GM19324 (cell line): Measurements from ENCODE around the gene F8A3.
"Not testable (repeated sequence)": the region's sequence is repeated elsewhere in the genome, so short reads cannot be mapped to it uniquely, and the experiment has no call there.

ENCODE experiments used
- ATAC-seq: cut with Tn5 transposase; IDR thresholded peaks from one replicate; pipeline ENCODE4 v1.9.1; 2021; ENCODE audit warnings: mild to moderate bottlenecking, moderate library complexity; ENCODE audit not compliant: unreplicated experiment, low FRiP score

F8A3 gene

DNA sequence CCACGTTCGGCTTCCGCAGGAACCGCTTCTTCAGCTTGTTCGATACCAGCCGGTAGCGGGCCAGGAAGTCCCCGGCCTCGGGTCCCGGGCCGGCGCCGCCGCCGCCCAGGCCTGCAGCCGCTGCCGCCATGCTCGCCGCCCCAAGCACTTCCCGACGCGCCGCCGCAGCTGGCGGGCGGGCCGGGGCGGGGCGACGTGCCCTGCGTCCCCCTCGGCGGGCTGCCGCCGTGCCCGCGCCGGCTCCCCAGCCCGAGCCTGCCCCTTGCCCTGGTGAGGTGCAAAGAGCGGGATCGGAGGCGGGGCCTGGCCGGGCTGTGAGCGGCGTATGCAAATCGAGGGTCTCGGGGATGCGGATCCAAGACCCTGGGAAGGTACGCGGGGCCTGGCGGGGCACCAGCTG lies at the start of gene F8A3:
TSS of gene F8A3 (minus strand) at position 150 of the 400 bp plus-strand sequence. CDS start at position 130, 20 bp downstream.
- ATAC-seq = peak; percentile 88

DNA sequence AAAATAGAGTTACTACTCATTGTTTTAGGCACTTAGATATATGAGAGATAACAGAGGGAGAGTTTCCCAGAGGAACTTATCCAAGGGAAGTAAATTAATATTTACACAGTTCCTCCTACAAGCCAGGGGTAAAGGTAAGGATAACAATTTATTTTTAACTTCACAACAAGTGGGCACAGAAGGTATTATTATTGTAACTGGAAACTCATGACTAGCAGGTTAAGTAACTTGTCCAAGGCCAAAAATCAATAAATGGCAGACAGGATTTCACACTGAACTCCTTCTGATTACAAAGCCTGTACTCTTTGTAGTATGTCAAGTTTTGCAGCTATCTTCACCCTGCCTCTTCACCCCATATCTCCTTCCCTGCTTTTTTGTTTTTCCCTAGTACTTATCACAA lies 46.9 kb upstream of the F8A3 start:
- no peak for ATAC-seq

DNA sequence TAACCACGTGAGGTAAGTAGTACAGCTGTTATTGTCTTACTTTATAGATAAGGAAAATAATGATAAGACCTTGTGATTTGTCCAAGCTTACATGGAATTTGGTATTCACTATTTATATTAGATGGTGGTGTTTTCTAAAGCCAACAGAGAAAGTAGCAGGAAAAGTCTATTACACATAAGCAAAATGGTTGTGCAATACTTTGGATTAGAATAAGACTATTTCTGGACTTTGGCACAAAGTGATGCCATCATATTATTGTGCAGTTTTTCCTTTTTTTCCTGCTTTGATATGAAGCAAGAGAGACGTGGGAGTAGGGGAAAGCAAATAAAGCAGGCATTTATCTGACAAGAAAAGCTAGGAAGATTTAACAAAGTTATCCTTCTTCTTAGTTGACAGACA lies 36.7 kb upstream of the F8A3 start:
- not testable (repeated sequence) for ATAC-seq

DNA sequence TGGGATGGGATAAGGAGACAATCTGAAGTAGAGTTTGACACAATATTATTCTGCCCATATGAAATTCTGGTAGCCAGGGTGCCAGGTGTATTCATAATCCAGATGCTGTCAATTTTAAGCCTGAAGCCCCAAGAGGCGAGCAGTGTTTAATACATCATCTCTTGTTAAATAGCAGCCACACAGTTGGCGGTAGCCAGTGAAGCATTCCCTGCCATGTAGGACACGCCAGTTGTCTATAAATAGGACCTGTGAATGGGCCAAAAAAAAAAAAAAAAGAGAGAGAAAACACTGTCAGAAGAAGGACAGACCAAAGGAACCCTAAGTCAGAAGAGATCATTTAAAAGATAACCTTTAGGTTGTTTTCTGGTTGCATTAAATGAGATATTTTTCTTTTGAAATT lies 33.0 kb upstream of the F8A3 start:
- not testable (repeated sequence) for ATAC-seq

DNA sequence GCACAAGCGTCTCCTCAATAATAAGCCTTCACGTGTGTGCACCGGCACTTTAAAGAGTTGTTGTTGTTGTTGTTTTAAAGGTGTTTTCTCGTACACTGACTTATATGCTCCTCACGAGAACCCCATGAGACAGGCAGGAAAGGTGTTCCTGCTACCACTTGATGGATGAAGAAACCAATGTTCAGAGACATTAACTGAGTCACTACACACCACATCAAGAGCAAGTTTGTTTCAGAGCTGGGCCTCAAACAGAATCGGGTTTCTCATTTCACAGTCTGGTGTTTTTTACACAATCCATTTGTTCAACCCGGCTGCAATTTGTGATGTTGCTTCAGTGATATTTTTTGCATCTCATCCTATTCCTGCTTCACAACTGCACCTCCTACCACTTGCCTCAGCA lies 18.7 kb upstream of the F8A3 start:
- not testable (repeated sequence) for ATAC-seq

DNA sequence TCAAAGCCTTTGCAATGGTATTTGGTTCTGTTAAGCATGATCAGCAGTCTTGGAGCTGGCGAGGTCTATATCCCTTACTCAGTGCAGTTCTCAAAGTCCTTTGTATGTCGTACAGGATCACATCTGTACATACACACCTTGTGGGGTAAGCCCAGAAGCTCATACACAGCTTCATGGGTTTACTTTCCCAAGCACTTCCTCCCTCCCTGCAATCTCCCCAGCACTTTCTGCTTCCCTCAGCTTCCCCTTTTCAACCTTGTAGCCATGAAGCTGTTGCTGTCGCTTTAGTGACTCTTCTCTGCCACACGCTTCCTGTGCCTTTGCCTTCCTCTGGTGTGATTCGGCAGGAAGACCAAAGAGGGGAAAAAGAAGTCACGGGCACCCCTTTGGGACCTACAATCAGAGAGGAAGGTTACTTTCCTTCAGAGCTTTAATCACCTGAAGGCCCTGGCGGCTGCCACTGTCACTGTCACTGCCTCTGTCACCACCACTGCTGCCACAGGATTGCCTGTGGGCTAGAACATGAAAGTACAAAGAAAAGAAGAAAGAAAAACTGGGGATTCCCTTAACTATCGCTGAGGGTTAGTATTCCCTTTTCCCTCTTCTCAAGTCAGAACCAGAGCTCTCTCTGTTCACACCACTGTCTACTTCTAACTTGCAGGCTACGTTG lies 8.0 kb upstream of the F8A3 start:
- not testable (repeated sequence) for ATAC-seq

DNA sequence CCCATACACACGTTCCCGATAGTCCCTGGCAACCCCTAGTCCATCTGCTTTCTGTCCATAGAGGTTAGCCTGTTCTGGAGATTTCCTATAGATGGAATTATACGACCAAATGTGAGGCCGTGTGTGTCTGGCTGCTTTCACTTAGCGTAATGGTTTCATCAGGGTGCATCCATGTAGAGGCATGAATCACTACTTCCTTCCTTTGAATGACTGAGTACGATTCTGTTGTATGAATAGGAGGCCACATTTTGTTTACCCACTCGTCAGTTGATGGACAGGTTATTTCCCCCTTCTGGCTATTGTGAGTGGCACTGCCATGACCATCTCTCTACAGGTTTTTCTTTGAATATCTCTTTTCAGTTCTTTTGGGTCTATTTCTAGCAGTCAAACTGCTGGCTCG lies 2.1 kb upstream of the F8A3 start:
- ATAC-seq = not testable (repeated sequence)

DNA sequence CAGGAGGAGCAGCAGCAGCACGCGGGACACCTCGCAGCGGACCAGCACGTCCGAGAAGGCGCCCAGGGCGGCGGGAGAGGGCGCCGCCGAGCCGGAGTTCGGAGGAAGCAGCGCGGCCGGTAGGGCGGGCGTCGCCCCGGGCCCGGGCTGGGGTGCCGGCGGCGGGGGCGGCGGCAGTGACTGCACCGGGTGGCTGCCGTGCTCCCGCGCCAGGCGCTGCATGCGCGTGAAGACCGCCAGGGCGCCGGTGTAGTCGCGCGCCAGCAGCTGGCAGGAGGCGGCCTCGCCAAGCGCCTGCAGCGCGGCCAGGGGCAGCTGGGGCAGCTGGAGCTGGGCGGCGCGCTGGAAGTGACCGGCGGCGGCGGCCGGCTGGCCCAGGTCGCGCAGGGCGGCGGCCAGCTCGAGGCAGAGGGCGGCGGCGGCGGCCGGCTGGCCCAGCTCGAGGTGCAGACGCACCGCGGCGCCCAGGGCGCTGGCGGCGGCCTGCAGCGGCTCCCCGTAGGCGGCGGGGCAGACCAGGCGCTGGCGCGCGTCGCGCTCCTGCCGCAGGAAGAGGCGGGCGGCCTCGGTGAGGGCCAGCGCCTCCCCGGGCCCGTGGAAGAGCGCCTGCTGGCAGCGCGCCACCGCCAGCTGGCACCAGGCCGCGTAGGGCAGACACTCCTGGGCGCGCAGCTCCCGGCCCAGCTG lies 516 bp downstream of the F8A3 start:
- peak; percentile 74 for ATAC-seq

DNA sequence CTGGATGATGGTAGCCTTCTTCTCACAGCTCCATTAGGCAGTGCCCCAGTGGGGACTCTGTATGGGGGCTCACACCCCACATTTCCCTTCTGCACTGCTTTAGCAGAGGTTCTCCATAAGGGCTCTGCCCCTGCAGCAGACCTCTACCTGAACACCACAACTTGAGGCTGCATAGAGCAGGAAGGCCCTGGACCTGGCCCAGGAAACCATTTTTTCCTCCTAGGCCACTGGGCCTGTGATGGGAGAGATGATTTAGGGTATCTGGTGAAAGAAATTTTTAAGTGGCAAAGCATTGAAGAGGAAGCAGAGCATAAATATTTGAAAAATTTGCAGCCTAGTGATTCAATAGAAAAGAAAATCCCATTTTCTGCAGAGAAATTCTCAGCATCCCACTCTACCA lies 17.3 kb downstream of the F8A3 start:
- no peak for ATAC-seq

DNA sequence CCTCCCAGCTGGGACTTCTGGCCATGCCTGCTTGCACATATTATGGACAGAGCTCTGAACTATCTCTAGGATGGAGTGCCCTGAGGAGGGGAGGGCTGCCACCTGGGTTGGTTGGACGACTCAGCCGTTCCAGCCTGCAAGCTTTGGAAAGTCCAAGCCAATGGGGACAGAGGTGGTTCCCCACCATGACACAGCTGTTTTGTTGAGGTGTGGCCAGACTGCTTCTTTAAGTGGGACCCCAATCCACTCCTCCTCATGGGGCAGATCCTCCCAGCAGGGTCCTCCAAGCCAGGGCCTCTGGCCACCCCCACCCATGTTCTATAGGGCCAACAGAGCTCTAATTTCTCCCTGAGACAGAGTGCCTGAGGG lies 22.7 kb downstream of the F8A3 start:
- no peak for ATAC-seq

DNA sequence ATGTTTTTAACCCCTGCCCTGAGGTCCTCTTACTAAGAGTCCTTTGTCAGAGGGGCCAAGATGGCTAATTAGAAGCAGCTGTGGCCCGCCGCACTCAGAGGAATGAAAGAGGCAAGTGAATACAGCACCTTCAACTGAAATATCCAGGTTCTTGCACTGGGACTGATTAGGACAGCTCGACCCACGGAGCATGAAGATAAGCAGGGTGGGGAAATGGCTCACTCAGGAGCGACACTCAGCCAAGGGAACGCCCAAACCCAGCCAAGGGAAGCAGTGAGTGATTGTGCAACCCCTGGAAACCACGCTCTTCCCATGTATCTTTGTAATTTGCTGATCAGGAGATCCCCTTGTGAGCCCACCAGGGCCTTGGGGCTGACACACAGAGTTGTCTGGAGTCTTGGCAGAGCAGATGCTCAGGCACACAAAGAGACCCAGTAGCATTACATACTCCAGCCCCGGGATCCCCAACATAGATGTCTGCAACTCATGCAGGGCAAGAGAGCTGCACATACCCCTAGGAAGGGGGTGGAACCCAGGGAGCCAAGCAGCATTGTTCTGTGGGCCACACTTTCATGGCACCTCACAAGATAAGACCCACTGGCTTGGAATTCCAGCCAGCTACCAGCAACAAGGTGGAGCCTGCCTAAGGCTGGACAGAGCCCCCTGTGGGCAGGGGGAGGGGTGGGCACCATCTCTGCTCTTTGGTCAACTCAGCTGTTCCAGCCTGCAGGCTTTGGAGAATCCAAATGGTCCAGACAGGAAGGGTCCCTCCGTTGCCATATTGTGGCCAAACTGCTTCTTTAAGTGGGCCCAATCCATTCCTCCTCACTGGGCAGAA lies 23.3 kb downstream of the F8A3 start:
- no peak for ATAC-seq

DNA sequence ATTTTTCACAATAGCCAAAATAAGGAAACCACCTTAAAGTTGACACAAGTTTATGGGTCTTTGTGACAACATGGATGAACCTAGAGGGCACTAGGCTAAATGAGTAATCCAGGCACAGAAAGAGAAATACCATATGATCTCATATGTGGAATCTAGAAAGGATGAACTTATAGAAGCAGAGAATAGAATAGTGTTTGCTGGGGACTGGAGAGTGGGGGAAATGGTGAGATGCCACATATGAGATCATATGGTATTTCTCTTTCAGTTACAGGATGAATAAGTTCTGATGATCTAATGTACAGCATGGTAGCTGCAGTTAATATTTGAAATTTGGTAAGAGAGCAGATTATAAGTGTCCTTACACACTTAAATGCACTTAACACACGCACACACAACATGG lies 40.7 kb downstream of the F8A3 start:
- ATAC-seq = no peak
